Measurements from ENCODE around the gene CCDC30.
A peak's percentile ranks its signal among the peaks of the same experiment; 100 is the strongest.
"Not testable (repeated sequence)": the region's sequence is repeated elsewhere in the genome, so short reads cannot be mapped to it uniquely, and the experiment has no call there.

Gene CCDC30

DNA sequence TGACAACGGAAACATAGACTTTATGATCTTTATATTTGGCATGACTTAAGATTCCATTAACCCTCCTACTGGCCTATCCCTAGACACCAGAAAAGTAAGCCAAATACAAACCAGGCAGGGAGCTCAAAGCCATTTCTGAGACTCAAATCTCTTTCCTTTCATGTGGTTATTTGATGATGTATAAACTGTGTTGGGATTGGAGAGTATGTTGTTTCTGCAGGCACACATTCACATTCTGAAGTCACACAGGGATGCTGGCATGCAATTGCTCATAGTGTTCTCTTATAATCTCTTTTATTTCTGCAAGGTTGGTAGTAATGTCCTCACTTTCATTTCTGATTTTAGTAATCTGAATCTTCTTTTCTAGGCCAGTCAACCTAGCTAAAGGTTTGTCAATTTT lies 13.0 kb upstream of the CCDC30 start:
- no peak for DNase-seq (ENCODE audit: low read depth in 2 of 2, low spot score in 1 of 2)

DNA sequence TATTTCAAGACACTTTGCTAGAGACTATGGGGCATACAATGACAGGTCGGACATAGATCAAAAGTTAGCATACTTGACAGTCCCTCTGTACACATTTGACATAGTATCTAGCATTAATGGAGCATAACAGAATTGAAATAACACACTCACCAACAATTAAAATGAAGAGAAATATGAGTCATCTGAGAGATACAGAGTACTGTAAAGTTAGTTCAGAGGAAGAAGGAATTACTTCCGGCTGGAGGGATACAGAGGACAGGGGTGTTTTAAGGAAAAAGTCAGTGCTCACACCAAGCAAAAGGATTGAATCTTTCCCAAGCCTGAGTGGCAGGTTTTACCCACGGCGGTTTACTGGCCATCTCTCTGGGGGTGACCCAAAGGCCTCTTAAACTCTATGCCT lies 9.7 kb upstream of the CCDC30 start:
- no peak for DNase-seq (ENCODE audit: low read depth in 2 of 2, low spot score in 1 of 2)

DNA sequence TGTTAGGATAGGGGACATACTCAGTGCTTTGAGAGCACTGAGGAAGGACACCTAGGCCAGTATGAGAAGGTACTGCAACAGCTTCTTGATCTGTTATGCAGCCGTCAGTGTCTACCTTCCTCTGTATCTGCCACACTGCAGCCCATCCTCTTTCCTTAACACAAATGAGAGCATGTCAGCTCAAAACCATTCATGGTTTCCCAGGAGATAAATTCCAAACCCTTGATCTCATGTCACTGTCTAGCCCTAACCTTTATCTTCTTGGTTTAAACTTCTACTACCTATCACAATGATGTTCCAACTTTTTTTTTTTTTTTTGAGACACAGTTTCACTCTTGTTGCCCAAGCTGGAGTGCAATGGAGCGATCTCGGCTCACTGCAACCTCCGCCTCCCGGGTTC lies 8.7 kb upstream of the CCDC30 start:
- DNase-seq (ENCODE audit: low read depth in 2 of 2, low spot score in 1 of 2): no peak

- peak; percentile 82 for DNase-seq (ENCODE audit: low read depth in 2 of 2, low spot score in 1 of 2)
Measured at GRCh38 chr1:42456010-42456753, 6.9 kb upstream of the CCDC30 start, which contains the start of the genes PPCS and ZMYND12. Gene PPCS (plus strand): TSS chr1:42456543. CDS start chr1:42456566, 23 bp downstream. Gene ZMYND12 (minus strand): TSS chr1:42456022. CDS start chr1:42455997, 25 bp downstream.

- DNase-seq (ENCODE audit: low read depth in 2 of 2, low spot score in 1 of 2): peak; percentile 18 to 24
Measured at GRCh38 chr1:42456754-42457089, 6.4 kb upstream of the CCDC30 start.

- DNase-seq (ENCODE audit: low read depth in 2 of 2, low spot score in 1 of 2): no peak
Measured at GRCh38 chr1:42461196-42461595, 1.9 kb upstream of the CCDC30 start.

DNA sequence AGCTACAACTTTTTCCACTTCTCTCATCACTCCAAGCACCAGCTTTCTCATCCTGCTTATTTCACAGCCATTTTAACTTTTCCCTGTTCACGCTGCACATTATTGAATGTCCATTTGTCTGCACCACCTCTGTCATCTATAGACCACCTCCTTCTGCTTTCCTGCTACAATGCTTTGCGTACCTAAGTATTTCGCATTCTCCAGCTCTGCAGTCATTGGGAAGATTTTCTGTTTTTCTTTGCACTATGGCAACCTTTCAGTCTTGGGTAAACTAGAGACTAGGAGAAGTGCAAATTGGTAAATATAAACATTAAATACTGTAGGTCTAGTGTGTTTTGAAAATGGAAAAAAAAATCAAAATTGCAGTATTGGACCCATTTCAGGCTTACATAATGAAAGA lies 835 bp downstream of the CCDC30 start:
- DNase-seq (ENCODE audit: low read depth in 2 of 2, low spot score in 1 of 2): no peak

DNA sequence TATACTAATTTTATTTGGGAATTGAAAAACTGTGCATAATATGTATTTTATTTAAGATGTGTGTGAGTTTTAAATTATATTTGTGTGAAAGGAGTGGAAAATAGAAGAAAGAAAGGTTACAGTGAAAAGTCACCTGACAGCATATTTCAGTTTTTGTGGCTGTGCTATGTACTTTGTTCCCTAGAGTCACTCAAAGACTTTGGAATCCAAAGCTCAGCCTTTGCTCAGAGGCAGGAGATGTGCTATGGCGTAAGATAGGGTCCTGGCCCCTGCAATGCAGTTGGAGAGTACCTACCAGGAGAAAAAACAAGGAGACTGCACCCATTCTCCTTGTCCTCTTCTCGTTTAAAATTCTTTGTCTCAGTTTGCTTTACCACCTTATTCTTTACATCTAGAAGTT lies 2.9 kb downstream of the CCDC30 start:
- no peak for DNase-seq (ENCODE audit: low read depth in 2 of 2, low spot score in 1 of 2)

- no peak for DNase-seq (ENCODE audit: low read depth in 2 of 2, low spot score in 1 of 2)
Measured at GRCh38 chr1:42469727-42470126, 6.6 kb downstream of the CCDC30 start.

- DNase-seq (ENCODE audit: low read depth in 2 of 2, low spot score in 1 of 2): no peak
Measured at GRCh38 chr1:42476605-42477004, 13.5 kb downstream of the CCDC30 start.

GRCh38 chr1:42477354-42477753 lies 14.3 kb downstream of the CCDC30 start:
- DNase-seq (ENCODE audit: low read depth in 2 of 2, low spot score in 1 of 2): not testable (repeated sequence)

DNA sequence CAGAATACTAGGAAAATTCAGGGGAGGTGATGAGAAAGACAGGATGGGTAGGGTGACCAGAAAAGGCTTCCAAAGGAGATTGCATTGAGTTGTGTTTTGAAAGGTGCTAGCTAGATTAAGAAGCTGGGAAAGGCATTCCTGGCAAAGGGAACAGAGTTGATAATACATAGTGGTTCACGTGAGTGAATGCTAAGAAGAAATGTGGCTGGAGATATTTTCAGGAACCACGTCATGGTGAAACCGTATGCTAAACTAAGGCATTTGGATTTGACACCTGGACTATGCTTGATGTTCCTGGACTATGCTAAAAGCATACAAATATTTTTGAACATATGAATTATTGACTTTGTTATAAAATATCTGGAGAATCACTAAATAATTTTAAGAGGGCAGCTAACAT lies 14.7 kb downstream of the CCDC30 start:
- no peak for DNase-seq (ENCODE audit: low read depth in 2 of 2, low spot score in 1 of 2)

DNA sequence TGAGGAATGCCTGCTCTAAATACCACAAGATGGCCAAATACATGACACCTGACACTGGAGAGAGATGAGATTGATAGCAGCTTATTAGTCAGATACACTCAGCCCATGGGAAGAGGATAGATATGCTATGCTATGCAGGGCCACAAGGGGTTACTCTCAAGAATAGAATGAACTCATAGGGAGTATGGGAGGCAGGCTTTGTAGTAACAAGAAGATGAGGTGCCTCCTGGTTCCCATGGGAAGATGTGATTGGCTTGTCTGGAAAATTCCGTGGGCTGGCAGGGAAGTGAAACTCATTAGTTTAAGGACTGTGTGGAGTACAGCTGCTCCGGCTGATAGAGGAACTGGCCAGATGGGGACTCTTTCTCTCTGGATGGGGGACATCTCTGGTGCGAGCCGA lies 16.5 kb downstream of the CCDC30 start:
- DNase-seq (ENCODE audit: low read depth in 2 of 2, low spot score in 1 of 2): no peak

GRCh38 chr1:42480921-42481320 lies 17.8 kb downstream of the CCDC30 start:
- DNase-seq (ENCODE audit: low read depth in 2 of 2, low spot score in 1 of 2): no peak

DNA sequence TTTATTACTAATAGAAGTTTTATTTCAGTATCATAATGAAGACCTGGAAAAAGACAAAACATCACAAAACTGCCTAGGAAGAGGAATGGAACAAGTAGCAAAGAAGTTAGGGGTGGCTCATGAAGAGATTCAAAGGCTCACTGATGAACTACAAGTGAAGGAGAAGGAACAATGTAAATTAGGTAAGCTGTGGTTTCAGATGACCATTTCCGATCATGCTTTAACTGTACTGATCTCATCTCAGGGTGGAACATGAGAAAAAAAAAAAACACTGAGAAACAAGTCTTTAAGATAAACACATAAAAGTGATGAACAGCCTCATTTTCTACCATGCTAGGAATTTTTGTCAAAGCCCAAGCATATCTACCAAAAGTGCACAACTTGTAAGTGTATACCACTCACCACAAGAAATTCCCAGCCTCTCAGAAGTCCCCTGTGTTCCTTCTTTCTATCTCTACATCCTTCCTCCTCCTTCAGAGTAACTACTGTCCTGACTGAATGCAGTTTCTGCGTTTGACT lies 19.6 kb downstream of the CCDC30 start:
- DNase-seq (ENCODE audit: low read depth in 2 of 2, low spot score in 1 of 2): no peak

DNA sequence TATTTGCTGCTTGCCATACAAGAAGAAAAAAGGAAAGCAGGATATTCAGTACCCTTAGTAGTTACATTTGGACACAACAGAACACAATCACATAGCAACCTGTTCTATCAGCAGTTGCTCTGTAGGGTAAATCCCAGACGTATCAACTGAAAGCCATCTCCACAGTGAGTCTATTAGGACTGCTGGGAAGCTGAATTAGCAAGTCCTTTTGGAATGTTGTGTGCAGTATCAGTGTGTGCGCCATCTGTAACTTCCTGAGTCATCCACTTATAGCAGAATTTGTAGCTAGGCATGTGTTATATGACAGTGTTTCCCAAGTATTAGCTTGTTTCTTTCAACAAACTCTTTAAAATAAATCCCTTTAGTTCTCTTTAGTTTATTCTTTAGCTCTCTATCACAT lies 21.3 kb downstream of the CCDC30 start:
- DNase-seq (ENCODE audit: low read depth in 2 of 2, low spot score in 1 of 2): no peak

GRCh38 chr1:42490237-42490636 lies 27.2 kb downstream of the CCDC30 start:
- no peak for DNase-seq (ENCODE audit: low read depth in 2 of 2, low spot score in 1 of 2)

GRCh38 chr1:42502031-42502430 lies 38.9 kb downstream of the CCDC30 start:
- DNase-seq (ENCODE audit: low read depth in 2 of 2, low spot score in 1 of 2): not testable (repeated sequence)

DNA sequence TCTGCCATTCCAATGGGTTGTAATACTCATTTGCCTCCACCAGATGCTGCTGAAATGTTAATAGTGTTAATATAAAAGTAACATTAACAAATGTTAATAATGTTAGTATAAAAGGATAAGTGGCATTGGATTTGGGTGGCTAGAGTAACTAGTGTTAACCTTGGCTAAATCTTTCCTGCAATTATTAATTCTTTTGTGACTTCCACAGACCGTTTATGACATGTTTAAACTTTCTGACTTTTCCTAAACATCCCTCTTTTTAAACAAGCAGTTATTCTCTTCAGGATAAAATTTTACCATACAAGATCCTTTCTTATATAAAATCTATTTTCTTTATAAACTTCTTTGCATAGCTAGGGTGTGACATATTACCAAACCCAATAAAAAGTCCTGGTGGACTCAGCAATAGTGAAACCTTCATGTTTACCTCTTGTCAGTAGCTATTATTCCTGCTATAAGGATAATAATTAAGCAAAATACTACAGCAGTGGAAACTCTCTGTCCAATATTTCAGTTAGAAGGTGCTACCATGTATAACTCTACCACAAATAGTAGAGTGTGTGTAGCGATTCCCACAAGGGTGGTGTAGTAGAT lies 41.5 kb downstream of the CCDC30 start:
- DNase-seq (ENCODE audit: low read depth in 2 of 2, low spot score in 1 of 2): no peak

GRCh38 chr1:42506576-42506975 lies 43.5 kb downstream of the CCDC30 start:
- DNase-seq (ENCODE audit: low read depth in 2 of 2, low spot score in 1 of 2): no peak

DNA sequence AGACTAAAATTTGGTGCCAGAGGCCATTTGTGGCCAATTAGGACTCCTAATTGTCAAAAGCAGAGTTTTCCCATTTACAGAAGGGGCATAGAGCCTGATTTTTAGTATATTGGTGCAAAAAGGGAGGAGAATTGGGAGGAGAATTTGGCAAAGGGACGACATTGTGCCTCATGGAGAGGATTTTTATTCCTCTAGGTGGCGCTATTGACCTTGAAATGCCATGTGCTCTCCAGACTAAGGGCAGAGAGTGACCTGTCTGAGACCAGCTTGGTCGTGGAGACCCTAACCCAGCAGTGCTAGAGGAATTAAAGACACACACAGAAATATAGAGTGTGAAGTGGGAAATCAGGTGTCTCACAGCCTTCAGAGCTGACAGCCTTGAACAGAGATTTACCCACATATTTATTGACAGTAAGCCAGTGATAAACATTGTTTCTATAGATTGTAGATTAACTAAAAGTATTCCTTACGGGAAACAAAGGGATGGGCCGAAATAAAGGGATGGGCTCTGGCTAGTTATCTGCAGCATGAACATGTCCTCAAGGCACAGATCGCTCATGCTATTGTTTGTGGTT lies 48.6 kb downstream of the CCDC30 start:
- DNase-seq (ENCODE audit: low read depth in 2 of 2, low spot score in 1 of 2): not testable (repeated sequence)

DNA sequence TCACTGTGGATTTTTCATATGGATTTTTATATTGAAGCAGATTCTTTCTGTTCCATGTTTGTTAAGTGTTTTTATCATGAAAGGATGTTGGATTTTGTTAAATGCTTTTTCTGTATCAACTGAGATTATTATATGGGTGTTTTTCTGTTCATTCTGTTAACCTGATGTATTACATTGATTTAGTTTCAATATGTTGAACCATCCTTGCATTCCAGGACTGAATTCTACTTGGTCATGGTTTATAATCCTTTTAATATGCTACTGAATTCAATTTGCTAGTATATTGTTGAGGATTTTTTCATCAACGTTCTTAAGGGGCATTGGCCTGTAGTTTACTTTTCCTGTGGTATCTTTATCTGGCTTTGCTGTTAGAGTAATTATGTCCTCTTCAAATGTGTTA lies 55.8 kb downstream of the CCDC30 start:
- no peak for DNase-seq (ENCODE audit: low read depth in 2 of 2, low spot score in 1 of 2)
